Immature natural killer cell (primary cell): ENCODE results near the gene LEF1. TPM values are rescaled to one million over a fixed set of nuclear protein-coding genes. Genes with fewer than 3 reads are reported as not detected.

Experiments
- DNase-seq, 3 donors: peaks; one replicate each; pipeline ENCODE4 v3.0.0; 2022; ENCODE audit warnings: mixed read lengths in 1 of 3
- H3K27ac Mint-ChIP-seq, 6 donors: one replicate each; pipeline ENCODE4 v1.8.0; 2020; ENCODE audit warnings: mixed read lengths in 6 of 6, mild to moderate bottlenecking in 5 of 6, inconsistent platforms in 4 of 6, moderate library complexity in 3 of 6
- H3K27me3 Mint-ChIP-seq, 3 donors: one replicate each; pipeline ENCODE4 v1.8.0; 2020 to 2021; ENCODE audit warnings: low read depth in 3 of 3, mild to moderate bottlenecking in 3 of 3, mixed read lengths in 3 of 3, moderate library complexity in 3 of 3, inconsistent platforms in 1 of 3
- H3K36me3 Mint-ChIP-seq, 3 donors: one replicate each; pipeline ENCODE4 v1.8.0; 2020; ENCODE audit warnings: mixed read lengths in 3 of 3, inconsistent platforms in 2 of 3, mild to moderate bottlenecking in 2 of 3
- H3K4me1 Mint-ChIP-seq, 2 donors: one replicate each; pipeline ENCODE4 v1.8.0; 2020; ENCODE audit warnings: inconsistent platforms in 2 of 2, mild to moderate bottlenecking in 2 of 2, mixed read lengths in 2 of 2, moderate library complexity in 1 of 2
- H3K4me3 Mint-ChIP-seq, 5 donors: one replicate each; pipeline ENCODE4 v1.8.0; 2020; ENCODE audit warnings: mild to moderate bottlenecking in 5 of 5, mixed read lengths in 5 of 5, inconsistent platforms in 3 of 5, moderate library complexity in 3 of 5
- H3K9me3 Mint-ChIP-seq, 6 donors: one replicate each; pipeline ENCODE4 v1.8.0; 2020; ENCODE audit warnings: mild to moderate bottlenecking in 6 of 6, mixed read lengths in 6 of 6, inconsistent platforms in 4 of 6, moderate library complexity in 3 of 6
- polyA plus RNA-seq, 3 donors: library from polyadenylated mRNA; unstranded; fragments of 300-500 nt; fragmentation: Illumina TruSeq; gene quantifications; one replicate each; pipeline ENCODE4 v1.2.3, GENCODE V29; 2021

Gene LEF1
- polyA plus RNA-seq, 3 donors from 2014 or later: 16.7 to 29.7 (median 28.7) TPM

- Mint-ChIP-seq H3K36me3 (no peaks in the 10 kb centered on the region), H3K4me3 (no peak overlapping the region), H3K27me3 (peaks cover 0 to 7% (median 3%) of the 10 kb centered on the region in 3 donors), H3K27ac (no peak overlapping the region), H3K9me3 (no peaks in the 10 kb centered on the region), H3K4me1 (no peaks in the 10 kb centered on the region)
- no peak for DNase-seq
These were observed 39.5 kb downstream of the LEF1 start for GRCh38 chr4:108129196-108129595.

GRCh38 chr4:108126806-108127205 is 41.9 kb downstream of the LEF1 start:
- no peak overlapping the region for H3K27ac Mint-ChIP-seq
- no peaks in the 10 kb centered on the region for H3K36me3 Mint-ChIP-seq
- peaks cover 0 to 1% of the 10 kb centered on the region in 2 donors for H3K4me1 Mint-ChIP-seq
- H3K9me3 Mint-ChIP-seq: no peaks in the 10 kb centered on the region
- DNase-seq: no peak
- H3K4me3 Mint-ChIP-seq: no peak overlapping the region
- peaks cover 0 to 4% (median 3%) of the 10 kb centered on the region in 3 donors for H3K27me3 Mint-ChIP-seq

GRCh38 chr4:108120789-108121188 is 47.9 kb downstream of the LEF1 start:
- no peak overlapping the region for H3K4me3 Mint-ChIP-seq
- H3K27me3 Mint-ChIP-seq: peaks cover 0 to 2% (median 0%) of the 10 kb centered on the region in 3 donors
- H3K4me1 Mint-ChIP-seq: peaks cover 41 to 56% of the 10 kb centered on the region in 2 donors
- DNase-seq: no peak
- H3K9me3 Mint-ChIP-seq: no peaks in the 10 kb centered on the region
- H3K36me3 Mint-ChIP-seq: no peaks in the 10 kb centered on the region
- peak overlapping the region in 2 of 6 donors; percentile 22 to 55 for H3K27ac Mint-ChIP-seq

GRCh38 chr4:108119199-108119800 is 49.4 kb downstream of the LEF1 start:
- Mint-ChIP-seq H3K36me3 (no peaks in the 10 kb centered on the region), H3K27ac (peak overlapping the region in 2 of 6 donors; percentile 34 to 43), H3K4me3 (peak overlapping the region in 4 of 5 donors; percentile 42 to 53 (median 48)), H3K27me3 (peaks cover 0 to 3% (median 0%) of the 10 kb centered on the region in 3 donors), H3K4me1 (peaks cover 55 to 71% of the 10 kb centered on the region in 2 donors), H3K9me3 (no peaks in the 10 kb centered on the region)
- peak; percentile 13 to 18 (median 17) for DNase-seq

GRCh38 chr4:108118505-108118904 is 50.2 kb downstream of the LEF1 start:
- peaks cover 63 to 79% of the 10 kb centered on the region in 2 donors for H3K4me1 Mint-ChIP-seq
- peak overlapping the region in 3 of 6 donors; percentile 25 to 44 (median 43) for H3K27ac Mint-ChIP-seq
- H3K9me3 Mint-ChIP-seq: no peaks in the 10 kb centered on the region
- H3K4me3 Mint-ChIP-seq: peak overlapping the region in 1 of 5 donors; percentile 15
- H3K27me3 Mint-ChIP-seq: peaks cover 0 to 3% (median 0%) of the 10 kb centered on the region in 3 donors
- no peak for DNase-seq
- no peaks in the 10 kb centered on the region for H3K36me3 Mint-ChIP-seq

- Mint-ChIP-seq H3K9me3 (no peaks in the 10 kb centered on the region), H3K4me3 (peak overlapping the region in 4 of 5 donors; percentile 37 to 60 (median 54)), H3K4me1 (peaks cover 72 to 88% of the 10 kb centered on the region in 2 donors), H3K36me3 (no peaks in the 10 kb centered on the region), H3K27me3 (peaks cover 0 to 3% (median 0%) of the 10 kb centered on the region in 3 donors), H3K27ac (peak overlapping the region in 2 of 6 donors; percentile 34 to 60)
- no peak for DNase-seq
These were observed 51.1 kb downstream of the LEF1 start for GRCh38 chr4:108117418-108118182.

- H3K4me3 Mint-ChIP-seq: peak overlapping the region; percentile 45 to 72 (median 67)
- H3K36me3 Mint-ChIP-seq: no peaks in the 10 kb centered on the region
- H3K4me1 Mint-ChIP-seq: peaks cover 82 to 95% of the 10 kb centered on the region in 2 donors
- peak; percentile 16 to 28 (median 26) for DNase-seq
- H3K9me3 Mint-ChIP-seq: no peaks in the 10 kb centered on the region
- H3K27ac Mint-ChIP-seq: peak overlapping the region; percentile 30 to 70 (median 56)
- peaks cover 0 to 2% (median 0%) of the 10 kb centered on the region in 3 donors for H3K27me3 Mint-ChIP-seq
These were observed 52.1 kb downstream of the LEF1 start for GRCh38 chr4:108116423-108117168.

GRCh38 chr4:108115168-108115526 is 53.6 kb downstream of the LEF1 start:
- no peaks in the 10 kb centered on the region for H3K36me3 Mint-ChIP-seq
- DNase-seq: no peak
- peaks cover 0 to 1% (median 0%) of the 10 kb centered on the region in 3 donors for H3K27me3 Mint-ChIP-seq
- no peaks in the 10 kb centered on the region for H3K9me3 Mint-ChIP-seq
- H3K4me1 Mint-ChIP-seq: peaks cover 91 to 95% of the 10 kb centered on the region in 2 donors
- H3K4me3 Mint-ChIP-seq: peak overlapping the region in 4 of 5 donors; percentile 1 to 72 (median 24)
- peak overlapping the region in 5 of 6 donors; percentile 30 to 70 (median 51) for H3K27ac Mint-ChIP-seq

GRCh38 chr4:108114503-108114902 is 54.2 kb downstream of the LEF1 start:
- H3K4me3 Mint-ChIP-seq: no peak overlapping the region
- no peaks in the 10 kb centered on the region for H3K9me3 Mint-ChIP-seq
- H3K36me3 Mint-ChIP-seq: no peaks in the 10 kb centered on the region
- DNase-seq: no peak
- H3K27me3 Mint-ChIP-seq: peaks cover 0 to 1% (median 0%) of the 10 kb centered on the region in 3 donors
- H3K4me1 Mint-ChIP-seq: peaks cover 96 to 98% of the 10 kb centered on the region in 2 donors
- H3K27ac Mint-ChIP-seq: peak overlapping the region in 5 of 6 donors; percentile 8 to 78 (median 64)

- DNase-seq: peak; percentile 10 to 29 (median 23)
- peak overlapping the region; percentile 37 to 82 (median 70) for H3K4me3 Mint-ChIP-seq
- no peaks in the 10 kb centered on the region for H3K9me3 Mint-ChIP-seq
- peaks cover 90 to 95% of the 10 kb centered on the region in 2 donors for H3K4me1 Mint-ChIP-seq
- peak overlapping the region; percentile 55 to 84 (median 68) for H3K27ac Mint-ChIP-seq
- no peaks in the 10 kb centered on the region for H3K36me3 Mint-ChIP-seq
- H3K27me3 Mint-ChIP-seq: peaks cover 0 to 1% (median 0%) of the 10 kb centered on the region in 3 donors
These were observed 55.5 kb downstream of the LEF1 start for GRCh38 chr4:108113229-108113628.

- peak overlapping the region in 2 of 6 donors; percentile 20 to 60 for H3K27ac Mint-ChIP-seq
- H3K9me3 Mint-ChIP-seq: no peaks in the 10 kb centered on the region
- no peaks in the 10 kb centered on the region for H3K36me3 Mint-ChIP-seq
- peak overlapping the region in 1 of 5 donors; percentile 10 for H3K4me3 Mint-ChIP-seq
- H3K4me1 Mint-ChIP-seq: peaks cover 82 to 94% of the 10 kb centered on the region in 2 donors
- H3K27me3 Mint-ChIP-seq: peaks cover 0 to 1% (median 0%) of the 10 kb centered on the region in 3 donors
- DNase-seq: no peak
These were observed 57.0 kb downstream of the LEF1 start for GRCh38 chr4:108111781-108112180.

- Mint-ChIP-seq H3K36me3 (no peaks in the 10 kb centered on the region), H3K4me3 (no peak overlapping the region), H3K9me3 (no peaks in the 10 kb centered on the region), H3K27ac (no peak overlapping the region), H3K4me1 (peaks cover 70 to 88% of the 10 kb centered on the region in 2 donors), H3K27me3 (peaks cover 0 to 6% (median 1%) of the 10 kb centered on the region in 3 donors)
- no peak for DNase-seq
These were observed 58.3 kb downstream of the LEF1 start for GRCh38 chr4:108110450-108110849.

- peak overlapping the region in 2 of 5 donors; percentile 30 to 35 for H3K4me3 Mint-ChIP-seq
- no peaks in the 10 kb centered on the region for H3K9me3 Mint-ChIP-seq
- no peak for DNase-seq
- peaks cover 66 to 84% of the 10 kb centered on the region in 2 donors for H3K4me1 Mint-ChIP-seq
- no peak overlapping the region for H3K27ac Mint-ChIP-seq
- peaks cover 0 to 6% (median 0%) of the 10 kb centered on the region in 3 donors for H3K27me3 Mint-ChIP-seq
- H3K36me3 Mint-ChIP-seq: no peaks in the 10 kb centered on the region
These were observed 58.7 kb downstream of the LEF1 start for GRCh38 chr4:108109997-108110416.
